Measurements from ENCODE around the gene NCF2.
A peak's percentile ranks its signal among the peaks of the same experiment; 100 is the strongest.

Gene NCF2

DNA sequence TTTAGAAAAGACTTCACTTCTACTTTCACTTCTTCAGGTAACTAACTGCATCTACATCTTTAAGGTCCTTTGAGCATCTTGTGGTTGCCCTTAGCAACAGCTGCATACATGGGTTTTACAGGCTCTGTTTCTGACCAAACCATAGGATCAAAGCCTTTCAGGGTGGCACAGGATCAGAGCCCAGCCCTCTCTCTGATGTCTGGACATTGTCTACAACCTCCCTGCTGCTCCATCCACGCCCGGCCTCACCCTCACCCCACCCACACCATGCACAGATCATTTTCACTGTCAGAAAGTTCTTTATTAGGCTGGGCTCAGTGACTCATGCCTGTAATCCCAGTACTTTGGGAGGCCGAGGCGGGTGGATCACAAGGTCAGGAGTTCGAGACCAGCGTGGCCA is 5.2 kb downstream of the NCF2 start:
- no peaks in the 10 kb centered on the region for H3K27me3 Mint-ChIP-seq
- peaks cover 32% of the 10 kb centered on the region for H3K4me1 Mint-ChIP-seq
- H3K4me3 Mint-ChIP-seq = no peak overlapping the region
- H3K9me3 Mint-ChIP-seq = no peaks in the 10 kb centered on the region
- DNase-seq (ENCODE audit: low spot score in 2 of 2) = no peak
- peak; percentile 23 for ATAC-seq (ENCODE audit: low read depth)
- H3K36me3 Mint-ChIP-seq = no peaks in the 10 kb centered on the region
- peak overlapping the region; percentile 42 for H3K27ac Mint-ChIP-seq

DNA sequence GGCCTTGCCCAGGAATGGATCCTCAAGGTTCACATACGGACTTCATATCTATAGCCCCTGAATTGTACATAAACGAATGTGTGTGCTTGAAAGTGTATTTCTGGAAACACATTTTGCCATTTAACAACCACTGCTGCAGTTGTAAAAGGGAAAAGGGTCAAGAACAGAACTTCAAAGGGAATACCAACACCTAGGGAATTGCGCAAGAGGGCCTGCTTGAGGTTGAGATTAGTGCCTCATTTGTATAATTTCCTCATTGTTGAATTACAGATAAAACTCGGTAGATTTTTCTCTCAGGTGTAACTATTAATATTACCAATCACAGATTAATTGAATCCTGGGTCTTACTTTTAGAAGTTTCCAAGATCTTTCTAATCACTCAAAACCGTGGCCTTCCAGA is 6.1 kb downstream of the NCF2 start:
- H3K27me3 Mint-ChIP-seq = no peaks in the 10 kb centered on the region
- H3K27ac Mint-ChIP-seq = peak overlapping the region; percentile 42
- H3K36me3 Mint-ChIP-seq = no peaks in the 10 kb centered on the region
- ATAC-seq (ENCODE audit: low read depth) (no peak), DNase-seq (ENCODE audit: low spot score in 2 of 2) (no peak)
- no peaks in the 10 kb centered on the region for H3K9me3 Mint-ChIP-seq
- peaks cover 28% of the 10 kb centered on the region for H3K4me1 Mint-ChIP-seq
- H3K4me3 Mint-ChIP-seq = no peak overlapping the region

DNA sequence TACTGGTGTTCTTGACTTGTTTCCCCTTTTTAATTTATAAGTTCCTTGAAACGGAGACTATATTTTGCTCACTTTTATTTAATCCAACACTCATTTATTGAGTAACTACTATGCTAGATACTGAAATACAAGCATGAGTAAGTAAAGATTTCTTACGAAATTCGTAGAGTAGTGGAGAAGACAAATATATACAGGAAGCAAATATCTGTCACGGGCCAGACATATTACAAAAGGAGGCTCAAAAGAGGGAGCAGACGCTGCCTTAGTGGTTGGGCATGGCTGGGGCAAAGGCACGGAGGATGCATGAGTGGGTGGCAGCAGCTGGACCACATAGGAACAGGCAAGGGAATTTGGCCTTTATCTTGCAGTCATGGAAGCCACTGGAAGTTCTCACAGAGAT is 6.8 kb downstream of the NCF2 start:
- Mint-ChIP-seq H3K36me3 (no peaks in the 10 kb centered on the region), H3K4me1 (peaks cover 22% of the 10 kb centered on the region), H3K9me3 (no peaks in the 10 kb centered on the region), H3K27ac (no peak overlapping the region), H3K4me3 (no peak overlapping the region), H3K27me3 (no peaks in the 10 kb centered on the region)
- no peak for ATAC-seq (ENCODE audit: low read depth)
- no peak for DNase-seq (ENCODE audit: low spot score in 2 of 2)

DNA sequence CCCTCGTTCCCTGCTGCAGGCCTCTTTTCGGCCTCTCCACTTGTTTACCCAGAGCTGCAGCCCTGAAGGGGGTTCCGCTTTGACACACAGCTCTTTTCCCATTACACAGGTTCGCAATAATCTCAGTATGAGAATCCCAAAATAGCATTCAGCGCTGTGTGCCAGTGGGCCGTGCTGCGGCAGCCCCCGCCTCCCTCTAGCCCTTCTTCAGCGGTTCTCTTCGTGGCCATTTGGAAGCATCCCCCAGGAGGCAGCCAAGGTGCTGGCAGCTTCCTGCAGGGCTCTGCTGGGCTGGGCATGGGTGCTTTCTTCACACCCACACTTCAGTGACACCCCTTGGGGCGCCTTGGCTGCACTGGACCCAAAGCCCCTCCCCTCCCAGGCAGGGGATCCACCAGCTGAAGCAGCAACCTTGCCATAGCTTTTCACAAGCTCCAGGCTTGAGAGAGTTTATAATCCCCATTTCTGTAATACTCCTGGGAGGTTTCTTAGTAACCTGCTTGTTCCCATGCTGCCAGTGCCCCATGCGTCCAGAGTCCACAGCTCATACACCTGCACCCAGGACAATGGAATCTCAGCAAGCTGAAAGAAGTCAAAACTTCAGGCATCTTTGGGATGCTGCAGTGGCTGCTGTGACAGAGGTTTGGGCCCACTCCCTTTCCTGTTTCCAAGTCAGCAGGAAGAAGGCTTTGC is 8.1 kb downstream of the NCF2 start:
- H3K36me3 Mint-ChIP-seq = no peaks in the 10 kb centered on the region
- no peaks in the 10 kb centered on the region for H3K9me3 Mint-ChIP-seq
- ATAC-seq (ENCODE audit: low read depth) (no peak), DNase-seq (ENCODE audit: low spot score in 2 of 2) (no peak)
- H3K4me1 Mint-ChIP-seq = peaks cover 22% of the 10 kb centered on the region
- no peaks in the 10 kb centered on the region for H3K27me3 Mint-ChIP-seq
- H3K27ac Mint-ChIP-seq = no peak overlapping the region
- peak overlapping the region; percentile 41 for H3K4me3 Mint-ChIP-seq

DNA sequence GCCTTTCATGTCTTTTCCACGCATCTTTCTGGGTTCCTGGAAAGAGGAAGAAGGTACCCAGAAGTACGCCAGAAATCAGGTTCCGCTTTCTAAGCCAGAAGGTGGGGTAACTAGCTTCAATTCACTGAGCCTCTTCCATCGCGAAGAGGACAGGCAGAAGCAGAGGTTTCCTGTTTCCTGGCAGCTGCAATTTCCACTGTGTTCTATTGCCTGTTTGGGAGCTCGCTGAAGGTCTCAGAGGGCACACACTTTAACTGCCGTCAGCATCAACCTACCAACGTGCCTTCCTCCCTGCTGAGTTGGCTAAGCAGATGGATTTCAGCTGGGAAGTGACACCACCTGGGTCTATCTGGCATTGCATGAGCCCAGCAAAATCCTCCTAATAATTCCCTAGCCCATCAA is 10.0 kb downstream of the NCF2 start:
- Mint-ChIP-seq H3K4me3 (peak overlapping the region; percentile 75), H3K36me3 (peaks cover 2% of the 10 kb centered on the region), H3K27ac (peak overlapping the region; percentile 91), H3K4me1 (peaks cover 22% of the 10 kb centered on the region), H3K9me3 (no peaks in the 10 kb centered on the region), H3K27me3 (no peaks in the 10 kb centered on the region)
- peak; percentile 42 to 60 for DNase-seq (ENCODE audit: low spot score in 2 of 2)
- ATAC-seq (ENCODE audit: low read depth) = peak; percentile 96

DNA sequence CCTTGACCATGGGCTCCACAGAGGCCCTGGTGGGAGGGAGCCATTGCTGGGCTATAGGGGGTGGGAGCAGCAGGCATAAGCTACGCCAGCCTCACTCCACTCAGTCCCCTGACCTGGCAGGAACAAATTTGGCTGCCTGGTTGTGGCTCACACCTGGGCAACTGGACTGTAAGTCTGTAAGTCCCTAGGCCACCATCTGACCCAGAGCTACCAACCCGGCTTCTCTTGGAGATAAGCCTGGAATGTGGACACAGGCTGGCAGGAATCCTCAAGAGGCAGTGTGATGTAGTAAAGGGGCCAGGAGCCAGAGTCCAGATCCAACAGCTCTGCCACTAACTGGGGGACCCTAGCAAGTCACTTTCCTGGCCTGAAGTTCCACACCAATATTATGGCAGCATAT is 11.4 kb downstream of the NCF2 start:
- DNase-seq (ENCODE audit: low spot score in 2 of 2) (no peak), ATAC-seq (ENCODE audit: low read depth) (no peak)
- peaks cover 6% of the 10 kb centered on the region for H3K36me3 Mint-ChIP-seq
- no peaks in the 10 kb centered on the region for H3K9me3 Mint-ChIP-seq
- H3K4me1 Mint-ChIP-seq = peaks cover 15% of the 10 kb centered on the region
- H3K27me3 Mint-ChIP-seq = no peaks in the 10 kb centered on the region
- no peak overlapping the region for H3K4me3 Mint-ChIP-seq
- H3K27ac Mint-ChIP-seq = peak overlapping the region; percentile 64

DNA sequence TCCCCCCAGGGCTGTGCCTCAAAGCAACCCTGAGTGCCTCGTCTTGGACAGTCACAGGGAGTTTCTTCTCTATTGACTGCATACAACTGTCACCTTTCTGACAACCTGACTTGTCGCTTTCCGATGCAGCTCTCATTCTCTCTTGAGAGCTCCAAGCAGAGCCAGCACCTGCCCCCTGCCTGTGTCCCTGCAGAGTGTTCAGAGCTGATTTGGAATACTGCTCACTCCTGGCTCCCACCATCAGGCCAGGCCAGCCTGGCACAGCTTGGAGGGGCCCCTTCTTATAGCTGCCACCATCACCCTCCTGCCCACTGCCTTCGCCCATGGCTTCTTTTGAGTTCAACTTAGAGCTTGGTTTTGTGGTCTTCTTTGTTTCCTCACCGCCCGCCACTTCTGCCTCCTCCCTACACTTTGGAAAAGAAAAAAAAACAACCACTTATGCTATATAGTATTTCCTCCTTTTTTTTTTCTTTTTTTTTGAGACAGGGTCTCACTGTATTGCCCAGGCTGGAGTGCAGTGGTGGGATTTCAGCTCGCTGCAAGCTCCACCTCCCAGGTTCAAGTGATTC is 12.3 kb downstream of the NCF2 start:
- H3K36me3 Mint-ChIP-seq = peaks cover 10% of the 10 kb centered on the region
- ATAC-seq (ENCODE audit: low read depth) (no peak), DNase-seq (ENCODE audit: low spot score in 2 of 2) (no peak)
- H3K4me3 Mint-ChIP-seq = no peak overlapping the region
- H3K27me3 Mint-ChIP-seq = no peaks in the 10 kb centered on the region
- H3K4me1 Mint-ChIP-seq = peaks cover 12% of the 10 kb centered on the region
- H3K27ac Mint-ChIP-seq = peak overlapping the region; percentile 64
- H3K9me3 Mint-ChIP-seq = no peaks in the 10 kb centered on the region

DNA sequence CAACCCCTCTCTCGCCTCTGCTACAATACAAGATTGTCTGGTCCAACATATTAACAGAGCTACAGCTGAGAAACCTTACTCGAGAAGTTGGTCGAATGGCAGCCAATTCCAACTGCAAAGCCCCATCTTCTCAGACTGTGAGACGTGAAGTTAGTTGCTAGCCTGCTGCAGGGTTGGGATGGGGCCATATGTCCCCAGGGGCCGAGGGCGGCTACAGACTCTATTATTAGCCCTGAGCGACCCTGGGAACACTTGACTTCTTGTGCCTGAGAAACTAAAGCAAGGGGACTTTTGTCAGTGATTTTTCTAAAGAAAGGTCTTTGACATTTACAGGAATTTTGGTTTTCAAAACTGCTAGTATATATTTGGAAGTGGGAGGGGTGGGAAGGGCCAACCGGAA is 13.7 kb downstream of the NCF2 start:
- no peak overlapping the region for H3K4me3 Mint-ChIP-seq
- H3K9me3 Mint-ChIP-seq = no peaks in the 10 kb centered on the region
- peaks cover 17% of the 10 kb centered on the region for H3K36me3 Mint-ChIP-seq

DNA sequence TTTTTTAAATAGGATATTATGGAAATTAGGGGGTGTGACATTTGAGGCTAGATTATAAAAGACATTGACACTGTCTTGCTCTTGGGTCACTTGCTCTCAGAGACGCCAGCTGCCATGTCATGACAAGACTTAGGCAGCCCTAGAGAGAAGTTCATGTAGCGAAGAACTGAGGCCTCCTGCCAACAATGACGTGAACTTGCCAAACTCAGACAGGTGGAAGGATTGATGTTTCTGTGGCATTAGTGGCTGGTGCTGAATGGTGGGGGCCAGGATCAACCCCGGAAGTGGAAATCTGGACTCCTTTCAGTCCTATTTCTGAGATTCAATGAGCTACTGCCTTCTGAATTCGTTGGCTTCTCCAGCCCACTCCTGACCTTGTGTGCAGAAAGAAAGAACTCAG is 14.7 kb downstream of the NCF2 start:
- H3K4me3 Mint-ChIP-seq = no peak overlapping the region
- H3K27me3 Mint-ChIP-seq = no peaks in the 10 kb centered on the region
- ATAC-seq (ENCODE audit: low read depth) = no peak
- H3K4me1 Mint-ChIP-seq = peaks cover 7% of the 10 kb centered on the region
- no peaks in the 10 kb centered on the region for H3K9me3 Mint-ChIP-seq
- H3K27ac Mint-ChIP-seq = no peak overlapping the region
- no peak for DNase-seq (ENCODE audit: low spot score in 2 of 2)
- H3K36me3 Mint-ChIP-seq = peaks cover 19% of the 10 kb centered on the region

More for the DNA sequence above, 13.7 kb downstream of the NCF2 start:
- H3K4me1 Mint-ChIP-seq = peaks cover 9% of the 10 kb centered on the region
- no peak for DNase-seq (ENCODE audit: low spot score in 2 of 2)
- H3K27ac Mint-ChIP-seq = no peak overlapping the region
- ATAC-seq (ENCODE audit: low read depth) = no peak
- no peaks in the 10 kb centered on the region for H3K27me3 Mint-ChIP-seq

DNA sequence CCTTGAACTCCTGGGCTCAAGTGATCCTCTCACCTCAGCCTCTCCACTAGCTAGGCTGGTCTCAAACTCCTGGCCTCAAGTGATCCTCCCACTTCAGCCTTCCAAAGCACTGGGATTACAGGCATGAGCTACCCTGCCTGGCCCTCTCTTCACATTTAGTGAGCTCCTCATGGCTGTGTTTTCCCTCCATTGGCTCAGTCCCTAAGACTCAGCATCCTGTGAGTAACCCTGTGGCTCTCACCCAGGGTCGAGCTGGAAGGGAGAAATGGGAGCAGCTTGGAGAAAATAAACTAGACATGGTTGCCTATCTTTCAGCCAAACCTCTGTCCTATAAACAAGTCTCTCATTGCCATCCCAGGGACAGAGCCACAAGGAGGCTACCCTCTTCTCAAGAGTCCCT is 17.5 kb downstream of the NCF2 start:
- H3K4me1 Mint-ChIP-seq = peaks cover 9% of the 10 kb centered on the region
- peak overlapping the region; percentile 58 for H3K27ac Mint-ChIP-seq
- no peaks in the 10 kb centered on the region for H3K27me3 Mint-ChIP-seq
- H3K9me3 Mint-ChIP-seq = no peaks in the 10 kb centered on the region
- no peak for DNase-seq (ENCODE audit: low spot score in 2 of 2)
- H3K4me3 Mint-ChIP-seq = no peak overlapping the region
- no peak for ATAC-seq (ENCODE audit: low read depth)
- H3K36me3 Mint-ChIP-seq = peaks cover 19% of the 10 kb centered on the region

DNA sequence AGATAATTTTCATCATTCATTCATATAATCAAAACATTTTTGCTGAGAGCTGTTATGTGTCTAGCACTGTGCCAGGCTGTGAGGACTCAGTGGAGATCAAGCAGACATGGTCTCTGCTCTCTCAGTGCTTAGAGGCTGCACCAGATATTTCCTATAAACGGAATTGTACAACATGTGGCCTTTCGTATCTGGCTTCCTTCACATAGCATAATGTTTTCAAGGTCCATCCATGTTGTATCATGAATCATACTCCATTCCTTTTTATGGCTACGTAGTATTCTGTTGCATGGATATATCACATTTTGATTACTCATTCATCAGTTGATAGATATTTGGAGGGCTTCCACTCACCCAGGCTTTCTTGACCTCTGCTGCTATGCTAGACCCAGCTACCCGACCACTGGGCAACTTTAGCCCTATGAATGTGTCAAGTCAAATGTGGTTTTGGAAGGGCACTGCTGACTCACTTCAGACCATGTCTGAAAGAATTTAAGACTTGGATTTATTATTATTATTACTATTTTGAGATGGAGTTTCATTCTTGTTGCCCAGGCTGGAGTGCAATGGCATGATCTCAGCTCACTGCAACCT is 18.5 kb downstream of the NCF2 start:
- DNase-seq (ENCODE audit: low spot score in 2 of 2) (no peak), ATAC-seq (ENCODE audit: low read depth) (no peak)
- H3K27me3 Mint-ChIP-seq = no peaks in the 10 kb centered on the region
- H3K9me3 Mint-ChIP-seq = no peaks in the 10 kb centered on the region
- peak overlapping the region; percentile 79 for H3K27ac Mint-ChIP-seq
- H3K4me1 Mint-ChIP-seq = peaks cover 17% of the 10 kb centered on the region
- peaks cover 19% of the 10 kb centered on the region for H3K36me3 Mint-ChIP-seq
- H3K4me3 Mint-ChIP-seq = no peak overlapping the region

DNA sequence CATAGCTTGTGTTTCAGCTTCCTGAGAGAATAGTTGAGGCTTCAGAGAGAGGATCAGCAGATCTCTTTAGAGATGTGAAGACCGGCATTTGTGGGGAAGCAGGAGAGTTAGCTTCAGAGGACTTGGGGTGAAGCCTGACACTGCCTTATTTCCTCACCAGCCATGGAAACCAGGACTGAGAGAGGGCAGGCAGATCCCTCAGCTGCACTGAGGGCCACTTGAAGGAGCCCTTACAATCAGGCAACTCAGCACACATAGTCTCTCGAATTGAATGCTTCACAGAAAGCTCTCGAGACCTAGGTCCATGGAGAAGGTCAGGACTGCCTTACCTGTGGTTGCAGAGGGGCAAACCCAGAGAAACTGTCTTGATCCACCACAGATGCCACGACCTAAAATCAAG is 19.8 kb downstream of the NCF2 start:
- no peak for DNase-seq (ENCODE audit: low spot score in 2 of 2)
- no peak for ATAC-seq (ENCODE audit: low read depth)
- Mint-ChIP-seq H3K27ac (no peak overlapping the region), H3K4me3 (no peak overlapping the region), H3K4me1 (peaks cover 20% of the 10 kb centered on the region), H3K27me3 (no peaks in the 10 kb centered on the region), H3K9me3 (no peaks in the 10 kb centered on the region), H3K36me3 (peaks cover 17% of the 10 kb centered on the region)

DNA sequence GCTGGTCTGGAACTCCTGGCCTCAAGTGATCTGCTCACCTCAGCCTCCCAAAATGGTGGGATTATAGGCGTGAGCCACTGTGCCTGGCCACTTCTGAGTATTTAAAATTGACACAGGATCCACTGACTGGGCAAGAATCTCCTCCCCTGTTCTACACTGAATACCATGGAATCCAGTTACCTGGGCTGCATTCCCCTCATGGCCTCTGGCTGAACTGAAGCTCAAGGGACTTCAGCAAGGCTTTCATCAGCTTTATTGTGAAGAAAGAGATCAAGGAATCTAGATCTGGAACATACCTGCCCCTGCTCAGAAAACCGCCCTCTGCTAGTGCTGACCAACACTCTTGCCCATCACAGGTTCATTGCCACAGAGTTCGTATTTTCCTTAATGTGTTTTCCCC is 20.5 kb downstream of the NCF2 start:
- Mint-ChIP-seq H3K36me3 (peaks cover 20% of the 10 kb centered on the region), H3K27ac (no peak overlapping the region), H3K9me3 (no peaks in the 10 kb centered on the region), H3K4me1 (peaks cover 20% of the 10 kb centered on the region), H3K27me3 (no peaks in the 10 kb centered on the region), H3K4me3 (no peak overlapping the region)
- DNase-seq (ENCODE audit: low spot score in 2 of 2) (no peak), ATAC-seq (ENCODE audit: low read depth) (no peak)

DNA sequence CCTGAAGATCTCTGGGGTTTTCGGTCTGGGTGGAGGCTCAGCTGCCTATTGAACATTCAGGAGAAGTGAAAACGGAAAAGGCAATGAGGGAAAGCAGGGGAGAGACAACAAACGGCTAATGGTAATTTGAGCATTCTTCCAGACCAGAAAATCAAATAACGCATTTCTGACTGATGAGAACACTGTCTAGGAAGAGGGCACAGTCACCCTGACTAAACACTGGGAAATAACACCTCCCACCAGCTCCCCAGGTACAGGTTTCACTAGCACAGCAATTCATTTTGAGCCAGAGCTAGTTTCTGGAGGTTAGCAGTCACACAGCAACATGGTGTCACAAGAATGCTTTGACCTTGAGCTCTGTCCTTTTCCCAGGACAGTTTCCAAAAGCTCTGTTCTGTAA is 21.1 kb downstream of the NCF2 start:
- ATAC-seq (ENCODE audit: low read depth) (no peak), DNase-seq (ENCODE audit: low spot score in 2 of 2) (no peak)
- Mint-ChIP-seq H3K27me3 (no peaks in the 10 kb centered on the region), H3K4me1 (peaks cover 20% of the 10 kb centered on the region), H3K27ac (no peak overlapping the region), H3K9me3 (no peaks in the 10 kb centered on the region), H3K4me3 (no peak overlapping the region), H3K36me3 (peaks cover 18% of the 10 kb centered on the region)
